HG03039 (cell line): Measurements from ENCODE around the gene SEMA7A.

Source experiments
- ATAC-seq: cut with Tn5 transposase; IDR thresholded peaks from one replicate; pipeline ENCODE4 v1.9.1; 2021; ENCODE audit warnings: mild to moderate bottlenecking, moderate library complexity; ENCODE audit not compliant: unreplicated experiment

The SEMA7A gene

GRCh38 chr15:74419432-74419831 lies 14.3 kb downstream of the SEMA7A start:
- no peak for ATAC-seq

GRCh38 chr15:74418575-74419338 lies 15.0 kb downstream of the SEMA7A start:
- ATAC-seq, result no peak

- ATAC-seq, result no peak
Measured at GRCh38 chr15:74417670-74418069, 16.1 kb downstream of the SEMA7A start.

GRCh38 chr15:74417225-74417624 lies 16.5 kb downstream of the SEMA7A start:
- no peak for ATAC-seq

- no peak for ATAC-seq
Measured at GRCh38 chr15:74415966-74416916, 17.5 kb downstream of the SEMA7A start.

GRCh38 chr15:74414603-74415338 lies 19.0 kb downstream of the SEMA7A start:
- ATAC-seq, result no peak

GRCh38 chr15:74414081-74414580 lies 19.6 kb downstream of the SEMA7A start:
- ATAC-seq, result no peak

GRCh38 chr15:74413350-74414080 lies 20.2 kb downstream of the SEMA7A start:
- no peak for ATAC-seq

GRCh38 chr15:74412159-74412558 lies 21.6 kb downstream of the SEMA7A start:
- ATAC-seq, result no peak

- no peak for ATAC-seq
Measured at GRCh38 chr15:74411686-74412085, 22.1 kb downstream of the SEMA7A start.

- ATAC-seq, result no peak
Measured at GRCh38 chr15:74410502-74410901, 23.3 kb downstream of the SEMA7A start.

- no peak for ATAC-seq
Measured at GRCh38 chr15:74409225-74409624, 24.5 kb downstream of the SEMA7A start.

- ATAC-seq, result no peak
Measured at GRCh38 chr15:74408815-74409214, 24.9 kb downstream of the SEMA7A start.

GRCh38 chr15:74408385-74408784 lies 25.4 kb downstream of the SEMA7A start:
- ATAC-seq, result no peak

- no peak for ATAC-seq
Measured at GRCh38 chr15:74406992-74407705, 26.6 kb downstream of the SEMA7A start.

GRCh38 chr15:74406517-74406916 lies 27.2 kb downstream of the SEMA7A start:
- no peak for ATAC-seq

GRCh38 chr15:74405823-74406222 lies 27.9 kb downstream of the SEMA7A start:
- no peak for ATAC-seq

GRCh38 chr15:74403991-74404563 lies 29.7 kb downstream of the SEMA7A start:
- no peak for ATAC-seq

GRCh38 chr15:74403588-74403919 lies 30.2 kb downstream of the SEMA7A start:
- no peak for ATAC-seq
